GM12878 (cell line): Measurements from ENCODE around the gene GPR78. TPM values are rescaled to one million over a fixed set of nuclear protein-coding genes. Genes with fewer than 3 reads are reported as not detected.

ENCODE experiments used
- ASH2L ChIP-seq: fragments of 300-600, 200-600 bp; sonication (generic); IDR thresholded peaks from 2 replicates; pipeline ENCODE4 v1.6.1; 2017; ENCODE audit warnings: low read depth, mild to moderate bottlenecking, borderline replicate concordance
- BACH1 ChIP-seq: fragments of 450-650 bp; IDR thresholded peaks from 2 replicates; pipeline ENCODE4 v1.6.1; 2017; ENCODE audit warnings: mild to moderate bottlenecking, borderline replicate concordance
- CHD2 ChIP-seq: IDR thresholded peaks from 2 replicates; pipeline ENCODE4 v1.6.1; 2011; ENCODE audit warnings: low read depth, low read length, improper control_type of control experiment, borderline replicate concordance
- CREB1 ChIP-seq: IDR thresholded peaks from 2 replicates; pipeline ENCODE4 v1.6.1; 2012; ENCODE audit warnings: low read depth, mild to moderate bottlenecking, inconsistent platforms
- CREM ChIP-seq: IDR thresholded peaks from 2 replicates; pipeline ENCODE4 v1.6.1; 2014; ENCODE audit warnings: antibody characterized with exemption, low read depth
- EED ChIP-seq: sonication (generic); IDR thresholded peaks from 2 replicates; pipeline ENCODE4 v1.6.1; 2016; ENCODE audit warnings: antibody characterized with exemption, low read depth
- EGR1 ChIP-seq, 2 experiments: IDR thresholded peaks; 1 replicate in 1 of 2; 2 replicates in 1 of 2; pipeline ENCODE4 v1.6.1; 2011 to 2012; ENCODE audit warnings: low read depth in 2 of 2, low read length in 2 of 2, borderline replicate concordance in 1 of 2, mild to moderate bottlenecking in 1 of 2, moderate library complexity in 1 of 2
- MTA3 ChIP-seq: IDR thresholded peaks from 2 replicates; pipeline ENCODE4 v1.6.1; 2012; ENCODE audit warnings: low read length, inconsistent platforms, borderline replicate concordance
- MXI1 ChIP-seq: fragments of 150-350 bp; IDR thresholded peaks from 2 replicates; pipeline ENCODE4 v1.6.1; 2011; ENCODE audit warnings: low read depth, mild to moderate bottlenecking, inconsistent platforms, low read length, improper control_type of control experiment
- MYC ChIP-seq: IDR thresholded peaks from 2 replicates; pipeline ENCODE4 v1.6.1; 2011; ENCODE audit warnings: mild to moderate bottlenecking, low read length, moderate library complexity, inconsistent platforms; ENCODE audit not compliant: insufficient read depth, insufficient replicate concordance, insufficient read length, severe bottlenecking
- NFIC ChIP-seq: IDR thresholded peaks from 2 replicates; pipeline ENCODE4 v1.6.1; 2012; ENCODE audit warnings: low read depth, mild to moderate bottlenecking, inconsistent platforms, low read length, moderate library complexity
- NR2C1 ChIP-seq: fragments of 450-650 bp; IDR thresholded peaks from 2 replicates; pipeline ENCODE4 v1.6.1; 2017; ENCODE audit warnings: antibody characterized with exemption, mild to moderate bottlenecking, moderate library complexity
- NR2C2 ChIP-seq: IDR thresholded peaks from 2 replicates; pipeline ENCODE4 v1.6.1; 2011; ENCODE audit warnings: borderline replicate concordance, low read depth; ENCODE audit not compliant: control insufficient read depth, insufficient read length
- PAX5 ChIP-seq: IDR thresholded peaks from 2 replicates; pipeline ENCODE4 v1.6.1; 2011; ENCODE audit warnings: low read depth, low read length, borderline replicate concordance
- RAD21 ChIP-seq: IDR thresholded peaks from 2 replicates; pipeline ENCODE4 v1.6.1; 2011; ENCODE audit warnings: mild to moderate bottlenecking, low read depth, low read length, moderate library complexity; ENCODE audit not compliant: insufficient read depth
- RELA ChIP-seq: fragments of 450-650 bp; IDR thresholded peaks from 2 replicates; pipeline ENCODE4 v1.8.0; 2014; ENCODE audit warnings: borderline replicate concordance; ENCODE audit not compliant: partially characterized antibody
- SMC3 ChIP-seq: IDR thresholded peaks from 2 replicates; pipeline ENCODE4 v1.6.1; 2011; ENCODE audit warnings: low read length, improper control_type of control experiment, borderline replicate concordance
- YBX1 ChIP-seq: fragments of 450-650 bp; IDR thresholded peaks from 2 replicates; pipeline ENCODE4 v1.6.1; 2016; ENCODE audit warnings: antibody characterized with exemption
- YY1 ChIP-seq: IDR thresholded peaks from 2 replicates; pipeline ENCODE4 v1.6.1; 2011; ENCODE audit warnings: low read depth, mild to moderate bottlenecking, low read length
- ZZZ3 ChIP-seq: IDR thresholded peaks from 2 replicates; pipeline ENCODE4 v1.6.1; 2011; ENCODE audit warnings: low read depth; ENCODE audit not compliant: control insufficient read depth, insufficient read length
- polyA plus RNA-seq, 11 experiments: library from polyadenylated mRNA; depleted of rRNA in 4 of 11; unstranded in 6 of 11; stranded (reverse) in 5 of 11; fragments of >200 nt; fragmentation: Nextera tagmentation in 4 of 11; fragmentation: Illumina TruSeq in 1 of 11; extraction: Ambion mirVana in 4 of 11; extraction: Trizol in 1 of 11; gene quantifications; 1 replicate in 1 of 11; 2 replicates in 10 of 11; pipeline versions ENCODE4 v1.2.1 to v1.2.3, GENCODE V29; 2011 to 2016; ENCODE audit warnings: inconsistent platforms in 2 of 11, missing spikeins in 2 of 11, low read depth in 1 of 11
- total RNA-seq, 4 experiments: library from RNA; depleted of rRNA in 3 of 4; stranded (reverse); fragments of >200 nt in 3 of 4; fragmentation: Illumina TruSeq in 1 of 4; extraction: Trizol in 1 of 4; gene quantifications; 2 replicates each; pipeline versions ENCODE4 v1.2.1 to v1.2.3, GENCODE V29; 2013 to 2021
- TF ChIP-seq, protein P1 (sequence below): IDR thresholded peaks from 2 replicates; pipeline ENCODE4 v1.6.1; 2012; ENCODE audit warnings: mild to moderate bottlenecking, low read depth, low read length
- TF ChIP-seq, protein P2 (sequence below): fragments of 450-650 bp; IDR thresholded peaks from 2 replicates; pipeline ENCODE4 v1.6.1; 2017; ENCODE audit warnings: mild to moderate bottlenecking
- TF ChIP-seq, protein P3 (sequence below): fragments of 450-650 bp; conservative IDR thresholded peaks from 2 replicates; pipeline ENCODE4 v1.6.1; 2017; ENCODE audit warnings: mild to moderate bottlenecking, moderate library complexity
- TF ChIP-seq, protein P4 (sequence below): IDR thresholded peaks from 2 replicates; pipeline ENCODE4 v1.6.1; 2012; ENCODE audit warnings: low read length, inconsistent platforms

The GPR78 gene
- total and polyA plus RNA-seq, 10 of the 15 experiments (the other 5 are each of a cell fraction or from before 2014, with no cell fraction given), result 0.03 TPM; not detected in 9

DNA sequence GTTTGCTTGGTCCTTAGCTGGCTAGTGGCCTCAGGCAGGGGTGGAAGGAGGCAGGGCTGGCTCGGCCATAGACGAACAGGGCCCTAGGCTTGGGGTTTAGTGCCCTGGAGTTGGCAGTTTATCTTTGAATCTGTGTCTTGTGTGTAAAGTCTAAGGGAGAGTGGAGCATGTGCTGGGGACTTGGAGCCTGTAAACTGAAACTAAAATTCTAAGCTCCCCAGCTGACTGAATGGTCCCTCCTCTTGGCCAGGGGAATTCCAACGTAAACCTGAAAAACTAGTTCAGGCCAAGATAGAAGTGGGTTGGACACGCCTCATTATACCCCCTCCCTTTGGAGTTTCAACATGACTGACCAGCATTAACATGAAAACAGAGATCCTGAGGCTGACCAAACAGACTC is 46.1 kb upstream of the GPR78 start (continued):
- TF ChIP-seq, protein P1, sequence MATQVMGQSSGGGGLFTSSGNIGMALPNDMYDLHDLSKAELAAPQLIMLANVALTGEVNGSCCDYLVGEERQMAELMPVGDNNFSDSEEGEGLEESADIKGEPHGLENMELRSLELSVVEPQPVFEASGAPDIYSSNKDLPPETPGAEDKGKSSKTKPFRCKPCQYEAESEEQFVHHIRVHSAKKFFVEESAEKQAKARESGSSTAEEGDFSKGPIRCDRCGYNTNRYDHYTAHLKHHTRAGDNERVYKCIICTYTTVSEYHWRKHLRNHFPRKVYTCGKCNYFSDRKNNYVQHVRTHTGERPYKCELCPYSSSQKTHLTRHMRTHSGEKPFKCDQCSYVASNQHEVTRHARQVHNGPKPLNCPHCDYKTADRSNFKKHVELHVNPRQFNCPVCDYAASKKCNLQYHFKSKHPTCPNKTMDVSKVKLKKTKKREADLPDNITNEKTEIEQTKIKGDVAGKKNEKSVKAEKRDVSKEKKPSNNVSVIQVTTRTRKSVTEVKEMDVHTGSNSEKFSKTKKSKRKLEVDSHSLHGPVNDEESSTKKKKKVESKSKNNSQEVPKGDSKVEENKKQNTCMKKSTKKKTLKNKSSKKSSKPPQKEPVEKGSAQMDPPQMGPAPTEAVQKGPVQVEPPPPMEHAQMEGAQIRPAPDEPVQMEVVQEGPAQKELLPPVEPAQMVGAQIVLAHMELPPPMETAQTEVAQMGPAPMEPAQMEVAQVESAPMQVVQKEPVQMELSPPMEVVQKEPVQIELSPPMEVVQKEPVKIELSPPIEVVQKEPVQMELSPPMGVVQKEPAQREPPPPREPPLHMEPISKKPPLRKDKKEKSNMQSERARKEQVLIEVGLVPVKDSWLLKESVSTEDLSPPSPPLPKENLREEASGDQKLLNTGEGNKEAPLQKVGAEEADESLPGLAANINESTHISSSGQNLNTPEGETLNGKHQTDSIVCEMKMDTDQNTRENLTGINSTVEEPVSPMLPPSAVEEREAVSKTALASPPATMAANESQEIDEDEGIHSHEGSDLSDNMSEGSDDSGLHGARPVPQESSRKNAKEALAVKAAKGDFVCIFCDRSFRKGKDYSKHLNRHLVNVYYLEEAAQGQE, result no peak
- no peak for TF ChIP-seq CHD2
- no peak for TF ChIP-seq EGR1 (IDR thresholded peaks at IDR 0.05; ENCODE audit: borderline replicate concordance in 1 of 2, low read depth in 2 of 2, low read length in 2 of 2)
- TF ChIP-seq, protein P2, sequence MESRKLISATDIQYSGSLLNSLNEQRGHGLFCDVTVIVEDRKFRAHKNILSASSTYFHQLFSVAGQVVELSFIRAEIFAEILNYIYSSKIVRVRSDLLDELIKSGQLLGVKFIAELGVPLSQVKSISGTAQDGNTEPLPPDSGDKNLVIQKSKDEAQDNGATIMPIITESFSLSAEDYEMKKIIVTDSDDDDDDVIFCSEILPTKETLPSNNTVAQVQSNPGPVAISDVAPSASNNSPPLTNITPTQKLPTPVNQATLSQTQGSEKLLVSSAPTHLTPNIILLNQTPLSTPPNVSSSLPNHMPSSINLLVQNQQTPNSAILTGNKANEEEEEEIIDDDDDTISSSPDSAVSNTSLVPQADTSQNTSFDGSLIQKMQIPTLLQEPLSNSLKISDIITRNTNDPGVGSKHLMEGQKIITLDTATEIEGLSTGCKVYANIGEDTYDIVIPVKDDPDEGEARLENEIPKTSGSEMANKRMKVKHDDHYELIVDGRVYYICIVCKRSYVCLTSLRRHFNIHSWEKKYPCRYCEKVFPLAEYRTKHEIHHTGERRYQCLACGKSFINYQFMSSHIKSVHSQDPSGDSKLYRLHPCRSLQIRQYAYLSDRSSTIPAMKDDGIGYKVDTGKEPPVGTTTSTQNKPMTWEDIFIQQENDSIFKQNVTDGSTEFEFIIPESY, result no peak
- TF ChIP-seq BACH1, result no peak
- peak; percentile 21; the same call in 1 of the 2 replicates for TF ChIP-seq CREM
- no peak for TF ChIP-seq CREB1
- TF ChIP-seq NFIC, result no peak
- TF ChIP-seq YBX1, result no peak
- no peak for TF ChIP-seq MXI1
- no peak for TF ChIP-seq MTA3
- peak; percentile 64 for TF ChIP-seq RELA
- no peak for TF ChIP-seq EED
- TF ChIP-seq RAD21, result no peak
- TF ChIP-seq PAX5, result no peak
- no peak for TF ChIP-seq ZZZ3
- TF ChIP-seq, protein P3, sequence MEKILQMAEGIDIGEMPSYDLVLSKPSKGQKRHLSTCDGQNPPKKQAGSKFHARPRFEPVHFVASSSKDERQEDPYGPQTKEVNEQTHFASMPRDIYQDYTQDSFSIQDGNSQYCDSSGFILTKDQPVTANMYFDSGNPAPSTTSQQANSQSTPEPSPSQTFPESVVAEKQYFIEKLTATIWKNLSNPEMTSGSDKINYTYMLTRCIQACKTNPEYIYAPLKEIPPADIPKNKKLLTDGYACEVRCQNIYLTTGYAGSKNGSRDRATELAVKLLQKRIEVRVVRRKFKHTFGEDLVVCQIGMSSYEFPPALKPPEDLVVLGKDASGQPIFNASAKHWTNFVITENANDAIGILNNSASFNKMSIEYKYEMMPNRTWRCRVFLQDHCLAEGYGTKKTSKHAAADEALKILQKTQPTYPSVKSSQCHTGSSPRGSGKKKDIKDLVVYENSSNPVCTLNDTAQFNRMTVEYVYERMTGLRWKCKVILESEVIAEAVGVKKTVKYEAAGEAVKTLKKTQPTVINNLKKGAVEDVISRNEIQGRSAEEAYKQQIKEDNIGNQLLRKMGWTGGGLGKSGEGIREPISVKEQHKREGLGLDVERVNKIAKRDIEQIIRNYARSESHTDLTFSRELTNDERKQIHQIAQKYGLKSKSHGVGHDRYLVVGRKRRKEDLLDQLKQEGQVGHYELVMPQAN, result no peak
- no peak for TF ChIP-seq NR2C2
- 0 out of 2 replicates have a peak, but pooled peaks have one; percentile 7 for TF ChIP-seq YY1
- TF ChIP-seq ASH2L, result no peak
- TF ChIP-seq MYC, result no peak
- TF ChIP-seq NR2C1, result no peak
- no peak for TF ChIP-seq SMC3
- TF ChIP-seq, protein P4, sequence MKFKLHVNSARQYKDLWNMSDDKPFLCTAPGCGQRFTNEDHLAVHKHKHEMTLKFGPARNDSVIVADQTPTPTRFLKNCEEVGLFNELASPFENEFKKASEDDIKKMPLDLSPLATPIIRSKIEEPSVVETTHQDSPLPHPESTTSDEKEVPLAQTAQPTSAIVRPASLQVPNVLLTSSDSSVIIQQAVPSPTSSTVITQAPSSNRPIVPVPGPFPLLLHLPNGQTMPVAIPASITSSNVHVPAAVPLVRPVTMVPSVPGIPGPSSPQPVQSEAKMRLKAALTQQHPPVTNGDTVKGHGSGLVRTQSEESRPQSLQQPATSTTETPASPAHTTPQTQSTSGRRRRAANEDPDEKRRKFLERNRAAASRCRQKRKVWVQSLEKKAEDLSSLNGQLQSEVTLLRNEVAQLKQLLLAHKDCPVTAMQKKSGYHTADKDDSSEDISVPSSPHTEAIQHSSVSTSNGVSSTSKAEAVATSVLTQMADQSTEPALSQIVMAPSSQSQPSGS, result no peak
